Measurements from ENCODE around the gene RNF215.

Gene RNF215

GRCh38 chr22:30332551-30332950, 54.7 kb downstream of the RNF215 start:
- no peak for DNase-seq (ENCODE audit: low read depth)

All from stimulated activated CD8-positive, alpha-beta memory T cell treated with anti-CD3 and anti-CD28 coated beads, Interleukin-15, amount 100 ng/mL, for 1 hour (primary cell).